Activated CD4-positive, alpha-beta T cell treated with anti-CD3 and anti-CD28 coated beads, Interleukin-2, amount 50 U/mL, for 48 hours (primary cell): Measurements from ENCODE around the gene NAP1L5.

ENCODE experiments used
- DNase-seq, 2 experiments: peaks; one replicate each; pipeline ENCODE4 v3.0.0-alpha.2; 2020

Gene NAP1L5

GRCh38 chr4:88697588-88698329 lies at the start of gene NAP1L5:
NAP1L5 (minus strand) TSS chr4:88697829; CDS start chr4:88697754, 75 bp downstream.
- peak; percentile 61 to 71 for DNase-seq

- no peak for DNase-seq
Measured at GRCh38 chr4:88747351-88747750, 49.7 kb upstream of the NAP1L5 start.

- no peak for DNase-seq
Measured at GRCh38 chr4:88746206-88746605, 48.6 kb upstream of the NAP1L5 start.

GRCh38 chr4:88745581-88746163 lies 48.0 kb upstream of the NAP1L5 start:
- DNase-seq, result no peak

GRCh38 chr4:88745175-88745574 lies 47.5 kb upstream of the NAP1L5 start:
- DNase-seq, result no peak

- no peak for DNase-seq
Measured at GRCh38 chr4:88744609-88745008, 47.0 kb upstream of the NAP1L5 start.

GRCh38 chr4:88743696-88744095 lies 46.1 kb upstream of the NAP1L5 start:
- DNase-seq, result no peak

GRCh38 chr4:88742561-88742960 lies 44.9 kb upstream of the NAP1L5 start:
- no peak for DNase-seq

GRCh38 chr4:88738180-88738579 lies 40.6 kb upstream of the NAP1L5 start:
- DNase-seq, result no peak

GRCh38 chr4:88737307-88737941 lies 39.8 kb upstream of the NAP1L5 start:
- DNase-seq, result peak in 1 of 2 experiments; percentile 5

- DNase-seq, result no peak
Measured at GRCh38 chr4:88736264-88736663, 38.6 kb upstream of the NAP1L5 start.

GRCh38 chr4:88735564-88735963 lies 37.9 kb upstream of the NAP1L5 start:
- no peak for DNase-seq

- no peak for DNase-seq
Measured at GRCh38 chr4:88734403-88734949, 36.8 kb upstream of the NAP1L5 start.

GRCh38 chr4:88732714-88733368 lies 35.2 kb upstream of the NAP1L5 start:
- no peak for DNase-seq

- DNase-seq, result no peak
Measured at GRCh38 chr4:88731381-88731780, 33.8 kb upstream of the NAP1L5 start.

GRCh38 chr4:88730811-88731210 lies 33.2 kb upstream of the NAP1L5 start:
- no peak for DNase-seq

GRCh38 chr4:88729146-88729760 lies 31.6 kb upstream of the NAP1L5 start:
- no peak for DNase-seq

- DNase-seq, result no peak
Measured at GRCh38 chr4:88728146-88728545, 30.5 kb upstream of the NAP1L5 start.

GRCh38 chr4:88725986-88726385 lies 28.4 kb upstream of the NAP1L5 start:
- DNase-seq, result no peak

- DNase-seq, result no peak
Measured at GRCh38 chr4:88725143-88725542, 27.5 kb upstream of the NAP1L5 start.

- no peak for DNase-seq
Measured at GRCh38 chr4:88724406-88724805, 26.8 kb upstream of the NAP1L5 start.

- no peak for DNase-seq
Measured at GRCh38 chr4:88722828-88723227, 25.2 kb upstream of the NAP1L5 start.

GRCh38 chr4:88722276-88722780 lies 24.7 kb upstream of the NAP1L5 start:
- no peak for DNase-seq
